CD14-positive monocyte (primary cell): ENCODE data around the gene MUC5B. TPM values are rescaled to one million over a fixed set of nuclear protein-coding genes. Genes with fewer than 3 reads are reported as not detected.

Source experiments
- DNase-seq, 3 donors: peaks; one replicate each; pipeline ENCODE4 v3.0.0-alpha.2; 2011 to 2022
- H2AFZ ChIP-seq: 2 replicates; pipeline ENCODE4 v1.6.0; 2012; ENCODE audit warnings: mild to moderate bottlenecking, low read depth, low read length, inconsistent platforms; ENCODE audit not compliant: insufficient read depth, poor library complexity, severe bottlenecking
- H3K27ac ChIP-seq, 2 donors: 1 replicate in 1 of 2; 2 replicates in 1 of 2; pipeline ENCODE4 v1.5.1; 2012 to 2013; ENCODE audit warnings: low read length in 2 of 2, control low read depth in 1 of 2, inconsistent platforms in 1 of 2, low read depth in 1 of 2, mild to moderate bottlenecking in 1 of 2
- H3K27me3 ChIP-seq, 2 donors: one replicate each; pipeline versions ENCODE4 v1.6.0 to v1.6.1; 2011 to 2013; ENCODE audit warnings: low read length in 2 of 2; ENCODE audit not compliant: control insufficient read depth in 2 of 2, insufficient read depth in 2 of 2
- H3K36me3 ChIP-seq, 2 donors: replicated peaks in 1 of 2; 1 replicate in 1 of 2; 2 replicates in 1 of 2; pipeline versions ENCODE4 v1.5.1 to v1.6.1; 2012 to 2013; ENCODE audit warnings: low read length in 2 of 2, control low read depth in 1 of 2, inconsistent platforms in 1 of 2, mild to moderate bottlenecking in 1 of 2; ENCODE audit not compliant: insufficient read depth in 2 of 2, control insufficient read depth in 1 of 2
- H3K4me1 ChIP-seq, 2 donors: 1 replicate in 1 of 2; 2 replicates in 1 of 2; pipeline versions ENCODE4 v1.5.1 to v1.6.1; 2012 to 2013; ENCODE audit warnings: low read length in 2 of 2, control low read depth in 1 of 2, inconsistent platforms in 1 of 2, mild to moderate bottlenecking in 1 of 2, moderate library complexity in 1 of 2; ENCODE audit not compliant: insufficient read depth in 2 of 2, control insufficient read depth in 1 of 2
- H3K4me2 ChIP-seq: replicated peaks from 2 replicates; pipeline ENCODE3; 2012; ENCODE audit warnings: low read length, moderate library complexity, mild to moderate bottlenecking; ENCODE audit not compliant: poor library complexity, severe bottlenecking; ENCODE audit errors: extremely low read depth
- H3K4me3 ChIP-seq, 3 experiments: fragments of 200-600 bp in 1 of 3; sonication (generic) in 1 of 3; replicated peaks in 1 of 3; 1 replicate in 2 of 3; 2 replicates in 1 of 3; pipeline ENCODE4 v1.5.1; 2011 to 2013; ENCODE audit warnings: low read length in 3 of 3, mild to moderate bottlenecking in 3 of 3, control low read depth in 2 of 3, low read depth in 2 of 3, inconsistent platforms in 1 of 3, moderate library complexity in 1 of 3
- H3K79me2 ChIP-seq: 2 replicates; pipeline ENCODE4 v1.6.0; 2012; ENCODE audit warnings: mild to moderate bottlenecking, control low read depth, inconsistent platforms, low read length, moderate library complexity; ENCODE audit not compliant: insufficient read depth
- H3K9ac ChIP-seq: 2 replicates; pipeline ENCODE4 v1.6.0; 2017; ENCODE audit warnings: low read length, mild to moderate bottlenecking; ENCODE audit not compliant: insufficient read depth, poor library complexity, severe bottlenecking
- H3K9me3 ChIP-seq, 2 donors: replicated peaks in 1 of 2; 1 replicate in 1 of 2; 2 replicates in 1 of 2; pipeline versions ENCODE4 v1.5.1 to v1.6.1; 2012 to 2013; ENCODE audit warnings: low read length in 2 of 2, control low read depth in 1 of 2; ENCODE audit not compliant: control insufficient read depth in 1 of 2, insufficient read depth in 1 of 2
- H4K20me1 ChIP-seq: 2 replicates; pipeline ENCODE4 v1.6.0; 2012; ENCODE audit warnings: mild to moderate bottlenecking, low read length, control low read depth, moderate library complexity; ENCODE audit not compliant: insufficient read depth
- H3K27ac Mint-ChIP-seq, 7 donors: one replicate each; pipeline ENCODE4 v1.8.0; 2020; ENCODE audit warnings: mild to moderate bottlenecking in 7 of 7, mixed read lengths in 7 of 7, moderate library complexity in 6 of 7, inconsistent platforms in 2 of 7
- H3K27me3 Mint-ChIP-seq, 3 donors: one replicate each; pipeline ENCODE4 v1.8.0; 2021 to 2022; ENCODE audit warnings: low read depth in 3 of 3, mild to moderate bottlenecking in 3 of 3, mixed read lengths in 3 of 3, moderate library complexity in 3 of 3, inconsistent platforms in 1 of 3
- H3K36me3 Mint-ChIP-seq, 2 donors: one replicate each; pipeline ENCODE4 v1.8.0; 2020; ENCODE audit warnings: mixed read lengths in 2 of 2, inconsistent platforms in 1 of 2, mild to moderate bottlenecking in 1 of 2
- H3K4me1 Mint-ChIP-seq: one replicate; pipeline ENCODE4 v1.8.0; 2020; ENCODE audit warnings: mild to moderate bottlenecking, mixed read lengths
- H3K4me3 Mint-ChIP-seq, 2 donors: one replicate each; pipeline ENCODE4 v1.8.0; 2020; ENCODE audit warnings: mild to moderate bottlenecking in 2 of 2, mixed read lengths in 2 of 2, moderate library complexity in 1 of 2
- H3K9me3 Mint-ChIP-seq, 7 donors: one replicate each; pipeline ENCODE4 v1.8.0; 2020 to 2022; ENCODE audit warnings: mixed read lengths in 7 of 7, mild to moderate bottlenecking in 6 of 7, moderate library complexity in 6 of 7, inconsistent platforms in 2 of 7
- whole genome bisulfite sequencing: methylation state at CpG from one replicate; pipeline ENCODE4 v1.1.5; 2013; ENCODE audit warnings: missing lambda C conversion rate; ENCODE audit not compliant: insufficient coverage; 5-methylcytosine and 5-hydroxymethylcytosine counted together
- intact Hi-C, 2 donors: fragments of 100-400 bp; cut with micrococcal nuclease; formaldehyde crosslinking; loops; one replicate each; pipeline versions ENCODE4 v1.15.0 to v1.15.1; 2023
- polyA plus RNA-seq, 3 donors: library from polyadenylated mRNA; depleted of rRNA in 1 of 3; unstranded in 2 of 3; stranded (reverse) in 1 of 3; fragments of 300-500 nt in 2 of 3; fragments of >200 nt in 1 of 3; fragmentation: Illumina TruSeq in 2 of 3; gene quantifications; 1 replicate in 2 of 3; 2 replicates in 1 of 3; pipeline ENCODE4 v1.2.3, GENCODE V29; 2012 to 2021
- TF ChIP-seq, protein P1 (sequence below): fragments of 200-600 bp; IDR thresholded peaks from one replicate; pipeline ENCODE4 v1.8.0; 2022; ENCODE audit warnings: antibody characterized with exemption, mild to moderate bottlenecking

MUC5B gene
- polyA plus RNA-seq, 3 donors: not detected

DNA sequence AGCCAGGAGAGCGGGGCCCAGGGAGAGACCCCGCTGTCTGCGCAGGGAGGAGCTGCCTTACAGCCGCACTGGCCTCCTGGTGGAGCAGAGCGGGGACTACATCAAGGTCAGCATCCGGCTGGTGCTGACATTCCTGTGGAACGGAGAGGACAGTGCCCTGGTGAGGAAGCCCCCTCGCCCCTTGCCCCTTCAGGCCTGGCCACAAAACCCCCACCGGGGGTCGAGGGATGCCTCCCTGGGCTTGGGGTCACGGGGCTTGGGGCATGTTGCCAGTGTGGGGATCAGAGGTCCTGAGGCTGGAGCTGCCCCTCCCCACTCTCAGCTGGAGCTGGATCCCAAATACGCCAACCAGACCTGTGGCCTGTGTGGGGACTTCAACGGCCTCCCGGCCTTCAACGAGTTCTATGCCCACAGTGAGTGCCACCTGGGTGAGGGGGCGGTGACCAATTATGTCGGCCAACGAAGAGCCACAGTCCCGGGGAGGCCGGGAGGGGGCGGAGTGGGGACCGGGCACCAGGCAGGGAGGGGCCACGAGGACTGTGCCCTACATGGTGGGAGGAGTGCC, 4.2 kb downstream of the MUC5B start:
- H3K4me1 ChIP-seq: no peaks in the 10 kb centered on the region
- H3K9me3 ChIP-seq: no peaks in the 10 kb centered on the region
- H3K36me3 ChIP-seq: no peaks in the 10 kb centered on the region
- no peak overlapping the region for H3K9ac ChIP-seq
- no peak overlapping the region for H2AFZ ChIP-seq
- H3K27me3 Mint-ChIP-seq: peaks cover 0 to 12% (median 5%) of the 10 kb centered on the region in 3 donors
- TF ChIP-seq, protein P1, sequence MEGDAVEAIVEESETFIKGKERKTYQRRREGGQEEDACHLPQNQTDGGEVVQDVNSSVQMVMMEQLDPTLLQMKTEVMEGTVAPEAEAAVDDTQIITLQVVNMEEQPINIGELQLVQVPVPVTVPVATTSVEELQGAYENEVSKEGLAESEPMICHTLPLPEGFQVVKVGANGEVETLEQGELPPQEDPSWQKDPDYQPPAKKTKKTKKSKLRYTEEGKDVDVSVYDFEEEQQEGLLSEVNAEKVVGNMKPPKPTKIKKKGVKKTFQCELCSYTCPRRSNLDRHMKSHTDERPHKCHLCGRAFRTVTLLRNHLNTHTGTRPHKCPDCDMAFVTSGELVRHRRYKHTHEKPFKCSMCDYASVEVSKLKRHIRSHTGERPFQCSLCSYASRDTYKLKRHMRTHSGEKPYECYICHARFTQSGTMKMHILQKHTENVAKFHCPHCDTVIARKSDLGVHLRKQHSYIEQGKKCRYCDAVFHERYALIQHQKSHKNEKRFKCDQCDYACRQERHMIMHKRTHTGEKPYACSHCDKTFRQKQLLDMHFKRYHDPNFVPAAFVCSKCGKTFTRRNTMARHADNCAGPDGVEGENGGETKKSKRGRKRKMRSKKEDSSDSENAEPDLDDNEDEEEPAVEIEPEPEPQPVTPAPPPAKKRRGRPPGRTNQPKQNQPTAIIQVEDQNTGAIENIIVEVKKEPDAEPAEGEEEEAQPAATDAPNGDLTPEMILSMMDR: no peak
- H3K27ac Mint-ChIP-seq: no peak overlapping the region
- H3K27ac ChIP-seq: no peak overlapping the region
- 82% methylated on average over 20 of the region's 23 CpGs for WGBS
- no peaks in the 10 kb centered on the region for H4K20me1 ChIP-seq
- no peaks in the 10 kb centered on the region for H3K79me2 ChIP-seq
- H3K36me3 Mint-ChIP-seq: no peaks in the 10 kb centered on the region
- H3K4me3 ChIP-seq: no peak overlapping the region
- H3K27me3 ChIP-seq: no peaks in the 10 kb centered on the region
- intact Hi-C loops: no loop called here
- H3K9me3 Mint-ChIP-seq: no peaks in the 10 kb centered on the region
- H3K4me1 Mint-ChIP-seq: no peaks in the 10 kb centered on the region
- H3K4me2 ChIP-seq: no peak overlapping the region
- H3K4me3 Mint-ChIP-seq: no peak overlapping the region
- no peak for DNase-seq

DNA sequence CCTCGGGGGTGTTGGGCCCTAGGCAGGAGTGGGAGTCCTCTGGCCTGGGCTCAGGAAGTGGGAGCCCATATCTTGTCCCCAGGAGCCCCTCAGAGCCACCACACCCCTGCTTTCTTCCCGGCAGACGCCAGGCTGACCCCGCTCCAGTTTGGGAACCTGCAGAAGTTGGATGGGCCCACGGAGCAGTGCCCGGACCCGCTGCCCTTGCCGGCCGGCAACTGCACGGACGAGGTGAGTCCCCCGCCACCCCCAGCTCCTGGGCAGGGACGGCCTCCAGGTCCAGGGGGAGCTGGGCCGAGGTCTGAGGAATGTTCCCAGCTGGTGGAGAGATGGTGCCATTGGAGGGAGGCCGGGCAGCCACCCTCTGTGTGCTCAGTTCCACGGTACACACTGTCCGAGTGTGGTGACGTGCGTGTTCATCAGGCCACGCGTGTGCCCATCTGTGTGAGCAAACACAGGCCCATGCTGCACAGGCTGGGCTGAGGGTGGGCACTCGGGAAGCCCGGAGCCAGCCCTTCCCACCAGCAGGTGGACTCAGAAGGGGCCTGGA, 4.8 kb downstream of the MUC5B start:
- Histone ChIP-seq H3K9ac (no peak overlapping the region), H2AFZ (no peak overlapping the region), H3K27me3 (no peaks in the 10 kb centered on the region), H3K27ac (no peak overlapping the region), H3K9me3 (no peaks in the 10 kb centered on the region), H3K79me2 (no peaks in the 10 kb centered on the region), H3K4me3 (no peak overlapping the region), H3K4me2 (no peak overlapping the region), H3K36me3 (no peaks in the 10 kb centered on the region), H4K20me1 (no peaks in the 10 kb centered on the region), H3K4me1 (no peaks in the 10 kb centered on the region)
- TF ChIP-seq, protein P1: no peak
- Mint-ChIP-seq H3K4me1 (no peaks in the 10 kb centered on the region), H3K4me3 (no peak overlapping the region), H3K36me3 (no peaks in the 10 kb centered on the region), H3K27ac (no peak overlapping the region), H3K9me3 (no peaks in the 10 kb centered on the region), H3K27me3 (peaks cover 0 to 12% (median 5%) of the 10 kb centered on the region in 3 donors)
- no peak for DNase-seq
- 87% methylated on average over 21 of the region's 23 CpGs for WGBS
- intact Hi-C loops: no loop called here
